ENCODE results near the gene ITGA2B.

The ITGA2B gene

GRCh38 chr17:44372036-44372435, 17.4 kb downstream of the ITGA2B start:
- TF ChIP-seq FOXP2 (optimal IDR thresholded peaks at IDR 0.05; ENCODE audit: borderline replicate concordance, extremely low read depth, extremely low read length, insufficient read depth), result no peak
- no peak for TF ChIP-seq POLR2AphosphoS5 (IDR thresholded peaks at IDR 0.05; ENCODE audit: low read depth, low read length)
- no peak for TF ChIP-seq SIN3A (IDR thresholded peaks at IDR 0.05; ENCODE audit: borderline replicate concordance, insufficient read depth, low read length)
- TF ChIP-seq REST (IDR thresholded peaks at IDR 0.05; ENCODE audit: insufficient read depth in 1 of 2, low read depth in 2 of 2, low read length in 2 of 2), result no peak
- TF ChIP-seq TAF1 (IDR thresholded peaks at IDR 0.05; ENCODE audit: borderline replicate concordance, insufficient read depth, low read length), result no peak

- TF ChIP-seq POLR2AphosphoS5 (IDR thresholded peaks at IDR 0.05; ENCODE audit: low read depth, low read length), result no peak
- TF ChIP-seq SIN3A (IDR thresholded peaks at IDR 0.05; ENCODE audit: borderline replicate concordance, insufficient read depth, low read length), result no peak
- no peak for TF ChIP-seq TAF1 (IDR thresholded peaks at IDR 0.05; ENCODE audit: borderline replicate concordance, insufficient read depth, low read length)
- no peak for TF ChIP-seq FOXP2 (optimal IDR thresholded peaks at IDR 0.05; ENCODE audit: borderline replicate concordance, extremely low read depth, extremely low read length, insufficient read depth)
- TF ChIP-seq REST (IDR thresholded peaks at IDR 0.05; ENCODE audit: insufficient read depth in 1 of 2, low read depth in 2 of 2, low read length in 2 of 2), result no peak
These were observed 22.0 kb downstream of the ITGA2B start for GRCh38 chr17:44367231-44367979.

GRCh38 chr17:44363613-44364159, 25.8 kb downstream of the ITGA2B start, which contains the start of gene FAM171A2:
Gene FAM171A2 (minus strand): TSS chr17:44363853. CDS start chr17:44363714, 139 bp downstream.
- TF ChIP-seq FOXP2 (optimal IDR thresholded peaks at IDR 0.05; ENCODE audit: borderline replicate concordance, extremely low read depth, extremely low read length, insufficient read depth) (peak; percentile 52), TAF1 (IDR thresholded peaks at IDR 0.05; ENCODE audit: borderline replicate concordance, insufficient read depth, low read length) (no peak)

GRCh38 chr17:44362949-44363612, 26.4 kb downstream of the ITGA2B start:
- peak; percentile 31; the same call in 1 of the 2 replicates for TF ChIP-seq TAF1 (IDR thresholded peaks at IDR 0.05; ENCODE audit: borderline replicate concordance, insufficient read depth, low read length)
- TF ChIP-seq POLR2AphosphoS5 (IDR thresholded peaks at IDR 0.05; ENCODE audit: low read depth, low read length), result no peak

GRCh38 chr17:44362459-44362948, 26.9 kb downstream of the ITGA2B start:
- TF ChIP-seq POLR2AphosphoS5 (IDR thresholded peaks at IDR 0.05; ENCODE audit: low read depth, low read length) (no peak), TAF1 (IDR thresholded peaks at IDR 0.05; ENCODE audit: borderline replicate concordance, insufficient read depth, low read length) (no peak), SIN3A (IDR thresholded peaks at IDR 0.05; ENCODE audit: borderline replicate concordance, insufficient read depth, low read length) (no peak), FOXP2 (optimal IDR thresholded peaks at IDR 0.05; ENCODE audit: borderline replicate concordance, extremely low read depth, extremely low read length, insufficient read depth) (no peak), REST (IDR thresholded peaks at IDR 0.05; ENCODE audit: insufficient read depth in 1 of 2, low read depth in 2 of 2, low read length in 2 of 2) (no peak)

All from PFSK-1 (cell line).